GM19395 (cell line): Measurements from ENCODE around the gene WDR19.
"Not testable (repeated sequence)": the region's sequence is repeated elsewhere in the genome, so short reads cannot be mapped to it uniquely, and the experiment has no call there.

Source experiments
- ATAC-seq: cut with Tn5 transposase; IDR thresholded peaks from one replicate; pipeline ENCODE4 v1.9.1; 2021; ENCODE audit warnings: mild to moderate bottlenecking, moderate library complexity; ENCODE audit not compliant: unreplicated experiment

WDR19 gene

GRCh38 chr4:39232100-39232499 lies 49.8 kb downstream of the WDR19 start:
- ATAC-seq = no peak

DNA sequence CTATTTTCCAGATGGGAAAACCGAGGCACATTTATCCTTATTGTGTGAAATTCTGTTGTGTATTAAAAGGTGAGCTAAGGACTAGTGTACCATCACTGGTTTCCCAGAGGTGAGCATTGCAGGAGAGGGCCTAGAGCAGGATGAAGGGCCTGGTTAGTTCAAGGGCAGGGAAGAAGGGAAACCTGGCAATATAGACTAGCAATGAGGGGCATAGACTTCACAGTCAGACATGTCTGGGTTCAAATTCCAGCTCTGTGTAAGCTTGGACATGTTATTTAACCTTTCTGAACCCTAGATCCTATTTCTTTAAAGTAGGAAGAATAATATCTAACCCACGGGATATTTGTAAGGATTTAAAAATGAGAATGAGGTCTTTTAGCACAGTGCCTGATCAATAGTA lies 50.8 kb downstream of the WDR19 start:
- ATAC-seq = no peak

- no peak for ATAC-seq
These were observed 51.5 kb downstream of the WDR19 start for GRCh38 chr4:39233783-39234182.

- ATAC-seq = no peak
These were observed 52.7 kb downstream of the WDR19 start for GRCh38 chr4:39235021-39235420.

DNA sequence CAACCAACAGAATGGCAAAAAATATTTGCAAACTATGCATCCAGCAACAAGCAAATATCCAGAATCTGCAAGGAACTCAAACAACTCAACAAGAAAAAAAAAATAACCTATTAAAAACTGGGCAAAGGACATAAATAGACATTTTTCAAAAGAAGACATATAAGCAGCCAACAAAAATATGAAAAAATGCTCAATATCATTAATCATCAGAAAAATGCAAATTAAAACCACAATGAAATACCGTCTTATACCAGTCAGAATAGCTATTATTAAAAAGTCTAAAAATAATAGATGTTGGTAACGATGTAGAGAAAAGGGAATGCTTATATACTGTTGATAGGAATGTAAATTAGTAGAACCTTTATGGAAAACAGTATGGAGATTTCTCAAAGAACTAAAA lies 53.4 kb downstream of the WDR19 start:
- no peak for ATAC-seq

GRCh38 chr4:39237179-39237578 lies 54.9 kb downstream of the WDR19 start:
- no peak for ATAC-seq

DNA sequence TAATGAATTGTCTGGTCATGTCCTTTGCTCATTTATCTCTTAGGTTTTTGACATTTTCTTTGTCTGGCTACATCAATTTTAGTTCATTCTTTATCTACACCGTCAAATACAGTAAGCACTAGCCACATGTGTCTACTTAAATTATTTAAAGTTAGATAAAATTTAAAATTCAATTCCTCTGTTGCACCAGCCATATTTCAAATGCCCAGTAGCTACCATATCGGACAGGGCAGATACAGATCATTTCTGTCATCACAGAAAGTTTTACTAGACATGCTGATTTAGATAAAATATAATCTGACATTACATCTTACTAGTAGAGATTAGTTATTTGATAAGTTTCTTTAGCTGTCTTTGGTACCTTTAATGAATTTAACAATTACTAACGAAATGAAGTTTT lies 61.1 kb downstream of the WDR19 start:
- ATAC-seq = no peak

DNA sequence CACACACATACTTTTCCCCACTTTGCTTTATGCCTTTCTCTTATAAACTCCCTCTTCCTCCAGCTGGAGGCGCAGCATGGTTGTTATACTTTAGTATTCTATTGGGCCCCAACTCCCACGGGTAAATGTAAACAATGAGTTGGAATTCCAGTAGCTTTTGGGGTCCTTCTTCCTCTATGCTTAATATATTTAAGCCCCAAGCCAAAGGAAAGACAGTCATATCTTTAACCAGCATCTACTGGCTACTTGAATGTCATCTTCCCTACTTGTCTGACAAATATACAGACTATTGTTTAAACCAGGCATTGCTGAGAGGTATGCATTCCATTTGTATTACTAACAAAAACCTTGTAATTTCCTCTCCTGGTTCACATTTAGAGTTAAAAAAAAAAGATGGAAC lies 72.9 kb downstream of the WDR19 start:
- ATAC-seq = no peak

DNA sequence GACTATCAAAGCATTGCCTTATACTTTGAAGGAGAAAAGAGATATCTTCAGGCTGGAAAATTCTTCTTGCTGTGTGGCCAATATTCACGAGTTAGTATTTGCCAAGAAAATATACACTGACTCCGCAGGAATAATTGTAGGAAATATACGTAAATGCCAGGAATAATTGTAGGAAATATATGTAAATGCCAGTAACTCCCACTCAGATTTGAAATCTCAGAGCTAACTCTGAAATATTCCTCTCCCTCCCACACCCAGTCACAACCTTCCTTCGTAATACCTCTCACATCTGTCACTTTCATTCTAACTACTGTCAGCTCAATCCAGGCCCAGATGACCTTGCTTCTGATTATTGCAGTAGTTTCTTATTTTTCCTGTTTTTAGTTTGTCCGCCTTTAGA lies 73.5 kb downstream of the WDR19 start:
- ATAC-seq = no peak

DNA sequence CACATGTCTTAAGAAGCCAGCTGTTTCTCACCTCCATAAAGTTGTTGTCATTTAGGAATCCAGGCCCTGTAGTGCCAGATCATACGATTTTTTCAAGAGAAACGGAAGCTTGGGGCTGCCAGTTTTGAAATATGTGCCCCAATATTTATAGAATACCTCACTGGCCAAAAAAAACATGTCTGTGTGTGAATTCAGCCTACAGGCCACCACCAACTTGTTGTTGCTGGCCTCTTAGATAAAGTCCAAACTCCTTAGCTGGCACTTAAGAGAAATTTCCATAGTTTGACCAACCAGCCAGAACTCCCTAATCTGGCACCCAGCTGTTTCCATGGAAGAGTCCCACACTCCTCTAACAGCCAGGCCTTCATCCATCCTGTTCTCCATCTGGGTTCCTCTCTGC lies 74.1 kb downstream of the WDR19 start:
- ATAC-seq = no peak

DNA sequence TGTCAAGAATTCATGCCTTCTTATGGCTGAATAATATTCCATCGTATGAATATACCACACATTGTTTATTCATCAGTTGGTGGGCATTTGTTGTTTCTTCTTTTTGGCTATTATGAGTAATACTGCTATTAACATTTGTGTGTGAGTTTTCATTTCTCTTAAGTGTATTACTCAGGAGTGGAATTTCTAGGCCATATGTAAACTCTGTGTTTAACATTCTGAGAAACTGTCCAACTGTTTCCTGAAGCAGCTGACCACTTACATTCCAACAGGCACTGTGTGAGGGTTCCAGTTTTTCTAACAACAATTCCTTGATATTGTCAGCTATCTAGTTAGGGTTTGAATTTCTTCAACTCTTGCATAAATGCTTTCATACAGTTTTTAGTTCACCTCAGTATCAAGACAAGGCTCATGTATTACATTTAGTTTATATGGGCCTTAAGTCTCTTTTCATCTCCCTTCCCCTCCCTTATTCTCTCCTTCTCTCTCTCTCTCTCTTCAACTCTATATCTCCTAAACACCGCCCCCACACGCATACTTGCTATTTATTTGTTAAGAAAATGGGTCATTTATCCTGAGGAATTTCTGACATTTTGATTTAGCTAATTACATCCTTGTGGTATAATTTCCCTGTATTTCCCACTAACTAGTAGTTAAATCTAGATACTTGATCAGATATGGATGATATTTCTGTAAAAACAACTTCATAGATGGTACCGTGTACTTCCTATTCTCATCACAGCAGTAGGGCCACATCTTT lies 77.4 kb downstream of the WDR19 start:
- no peak for ATAC-seq

- no peak for ATAC-seq
These were observed 81.6 kb downstream of the WDR19 start for GRCh38 chr4:39263895-39264294.

- no peak for ATAC-seq
These were observed 92.2 kb downstream of the WDR19 start for GRCh38 chr4:39274503-39274902.

DNA sequence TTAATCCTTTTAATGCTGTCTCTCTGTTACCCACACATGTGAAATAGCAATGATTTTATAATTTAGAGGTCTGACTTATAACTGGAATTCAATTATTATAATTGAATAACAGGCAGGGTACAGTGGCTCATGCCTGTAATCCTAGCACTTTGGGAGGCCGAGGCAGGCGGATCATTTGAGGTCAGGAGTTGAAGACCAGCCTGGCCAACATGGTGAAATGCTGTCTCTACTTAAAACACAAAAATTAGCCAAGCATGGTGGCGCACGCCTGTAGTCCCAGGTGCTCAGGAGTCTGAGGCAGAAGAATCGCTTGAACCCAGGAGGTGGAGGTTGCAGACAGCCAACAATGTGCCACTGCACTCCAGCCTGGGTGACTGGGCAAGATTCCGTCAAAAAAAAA lies 95.3 kb downstream of the WDR19 start:
- ATAC-seq = not testable (repeated sequence)

GRCh38 chr4:39278476-39278875 lies 96.1 kb downstream of the WDR19 start:
- no peak for ATAC-seq

DNA sequence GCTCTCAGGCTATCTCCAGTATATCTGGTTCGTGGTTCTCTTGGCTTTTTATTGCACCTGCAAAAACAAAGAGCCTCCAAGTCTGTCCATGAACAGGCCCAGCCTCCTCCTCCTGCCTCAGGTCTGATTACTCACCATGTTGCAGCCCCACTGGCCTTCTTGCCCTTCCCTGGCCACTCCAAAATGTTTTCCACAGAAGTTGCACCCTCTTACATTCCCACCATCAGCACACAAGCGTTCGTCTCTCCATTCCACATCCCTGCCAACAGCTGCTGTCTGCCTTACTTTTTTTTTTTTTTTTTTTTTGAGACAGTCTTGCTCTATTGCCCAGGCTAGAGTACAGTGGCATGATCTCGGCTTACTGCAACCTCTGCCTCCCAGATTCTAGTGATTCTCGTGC lies 97.1 kb downstream of the WDR19 start:
- ATAC-seq = no peak

DNA sequence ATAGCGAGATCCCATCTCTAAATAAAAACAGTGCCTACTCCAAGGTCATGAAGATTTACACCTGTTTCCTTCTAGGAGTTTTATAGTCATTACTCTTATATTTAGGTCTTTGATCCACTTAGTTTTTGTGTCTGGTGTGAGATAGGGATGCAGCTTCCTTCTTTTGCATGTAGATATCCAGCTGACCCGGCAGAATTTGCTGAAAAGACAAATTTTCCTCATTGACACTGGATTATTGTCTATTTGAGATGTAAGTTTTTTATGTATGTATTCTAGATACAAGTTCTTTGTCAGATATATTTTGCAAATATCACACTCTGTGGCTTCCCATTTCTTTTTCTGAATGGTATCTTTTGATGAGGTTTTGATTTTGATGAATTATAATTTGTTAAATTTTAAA lies 98.4 kb downstream of the WDR19 start:
- no peak for ATAC-seq

DNA sequence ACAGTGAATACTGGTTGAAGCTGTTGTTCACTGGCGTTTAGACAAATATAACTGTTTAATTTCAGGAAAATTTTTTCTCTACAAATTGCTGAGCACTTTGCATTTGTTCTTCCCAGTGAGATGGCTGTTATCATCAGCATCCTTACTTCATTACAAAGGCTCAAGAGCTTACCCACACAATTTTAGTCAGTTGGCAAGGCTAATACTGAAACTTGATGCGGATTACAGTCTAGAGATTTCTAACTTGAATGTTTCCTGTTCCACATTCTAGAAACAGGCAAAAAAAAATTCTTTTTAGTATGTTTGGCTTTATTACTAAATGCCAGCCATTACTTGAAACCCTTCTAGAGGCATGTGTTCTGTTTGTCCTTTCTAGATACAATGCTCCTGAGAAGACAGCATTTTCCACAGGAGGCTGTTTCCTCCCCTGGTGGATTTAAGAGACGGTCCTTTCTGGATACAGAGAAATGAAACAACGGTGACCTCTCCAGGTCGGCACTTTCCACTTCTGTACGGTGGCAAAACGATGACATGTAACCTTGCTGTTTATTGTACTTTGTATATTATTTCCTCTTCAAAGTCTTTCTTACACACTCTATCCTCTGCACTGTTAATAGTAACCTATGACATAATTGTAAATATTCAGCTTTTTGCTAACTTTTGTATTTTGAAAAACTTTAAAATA lies 102.9 kb downstream of the WDR19 start:
- no peak for ATAC-seq

DNA sequence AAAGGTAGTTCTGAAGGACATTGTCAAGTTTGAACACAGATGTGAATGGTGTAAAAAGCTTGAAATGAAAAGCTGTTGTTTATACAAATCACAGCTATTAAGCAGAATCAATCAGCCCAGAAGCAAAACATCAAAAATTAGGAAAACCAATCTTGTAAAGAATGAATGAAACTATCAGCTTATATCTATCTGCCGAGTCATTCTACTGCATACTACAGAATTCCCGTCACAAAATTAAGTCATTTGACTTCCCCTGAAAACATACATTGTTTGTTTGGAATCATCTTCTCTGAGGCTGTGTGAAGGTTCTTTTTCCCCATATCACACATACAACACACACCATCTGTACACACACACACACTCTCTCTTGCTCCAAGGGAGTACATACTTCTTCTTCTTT lies 103.5 kb downstream of the WDR19 start:
- no peak for ATAC-seq

- ATAC-seq = no peak
These were observed 103.9 kb downstream of the WDR19 start for GRCh38 chr4:39286263-39286662.

DNA sequence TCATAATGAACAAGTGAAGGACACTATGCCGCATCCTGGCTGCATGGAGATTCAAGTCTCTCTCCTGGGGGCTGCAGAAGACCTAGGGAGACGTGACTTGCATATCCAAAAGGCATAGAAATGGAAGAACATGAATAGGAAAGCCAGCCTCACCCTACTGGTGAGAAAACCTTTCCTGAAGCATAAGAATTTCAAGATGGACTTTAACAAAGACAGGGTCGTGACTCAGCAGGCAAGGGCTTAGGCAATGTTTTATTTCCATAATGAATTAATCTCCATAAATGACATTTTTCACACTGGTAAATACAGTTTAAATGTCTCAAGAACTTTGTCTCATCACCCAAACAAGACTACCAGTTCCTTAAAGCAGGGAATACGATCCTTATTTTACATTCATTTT lies 104.9 kb downstream of the WDR19 start:
- ATAC-seq = no peak

- no peak for ATAC-seq
These were observed 109.4 kb downstream of the WDR19 start for GRCh38 chr4:39291686-39292085.

GRCh38 chr4:39292433-39292832 lies 110.1 kb downstream of the WDR19 start:
- ATAC-seq = not testable (repeated sequence)
